ENCODE measurements around the gene CCAR1.

- TF ChIP-seq EZH2 (IDR thresholded peaks at IDR 0.05; ENCODE audit: borderline replicate concordance, insufficient read depth, low read length, poor library complexity, severe bottlenecking) = no peak
- TF ChIP-seq TAF1 (IDR thresholded peaks at IDR 0.05; ENCODE audit: low read depth) = no peak
- TF ChIP-seq CTCF (IDR thresholded peaks at IDR 0.05; ENCODE audit: poor library complexity, severe bottlenecking) = no peak
These were observed 36.6 kb upstream of the CCAR1 start for GRCh38 chr10:68684413-68684812.

All from neural cell (in vitro differentiated cells).